CD4-positive, alpha-beta T cell treated with Interleukin-1 beta for 1 hour (primary cell): Measurements from ENCODE around the gene KMT5B.
A peak's percentile ranks its signal among the peaks of the same experiment; 100 is the strongest.

ENCODE experiments used
- DNase-seq, 2 donors: peaks; one replicate each; pipeline ENCODE4 v3.0.0-alpha.2; 2020 to 2022

KMT5B gene

DNA sequence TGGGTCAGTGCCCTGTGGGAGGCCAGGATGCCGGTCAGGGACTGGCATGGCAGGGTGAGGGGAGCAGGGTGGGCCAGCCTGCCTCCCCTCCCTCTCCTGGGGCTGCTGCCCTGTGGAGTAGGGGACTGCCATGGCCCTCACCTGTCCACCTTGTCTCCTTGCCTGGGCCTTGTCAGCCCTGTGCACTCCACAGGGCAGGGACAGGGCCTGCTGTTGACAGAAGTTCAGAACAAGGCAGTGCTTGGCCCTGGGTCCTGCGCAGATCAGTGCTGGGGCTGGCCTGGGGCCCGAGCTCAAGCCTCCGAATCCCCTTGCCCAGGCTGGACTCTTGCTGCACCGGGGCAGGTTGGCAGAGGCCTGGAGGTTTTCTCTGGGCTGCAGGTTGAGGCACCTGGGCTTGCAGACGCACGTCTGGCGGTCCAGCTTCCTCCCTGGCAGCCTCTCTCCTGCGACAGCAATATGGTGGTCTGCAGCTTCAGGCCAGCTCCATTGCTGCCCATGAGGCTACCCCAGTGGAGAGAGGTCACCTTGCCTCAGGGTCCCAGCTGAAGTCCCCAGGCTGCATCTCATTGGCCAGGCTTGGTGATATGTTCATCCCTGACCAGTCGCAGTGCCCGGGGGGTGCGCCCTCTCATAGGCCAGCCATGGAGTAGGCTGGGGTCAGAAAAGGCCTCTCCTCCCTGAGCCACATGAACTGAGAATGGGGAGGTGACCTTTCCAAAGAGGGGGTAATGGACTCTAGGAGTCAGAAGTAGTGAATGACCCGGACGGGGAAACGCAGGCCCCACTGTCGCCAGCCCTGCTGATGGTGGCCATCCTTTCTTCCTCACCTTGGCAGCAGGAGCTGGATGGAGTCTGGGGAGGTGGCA lies 70.4 kb downstream of the KMT5B start:
- DNase-seq: no peak

DNA sequence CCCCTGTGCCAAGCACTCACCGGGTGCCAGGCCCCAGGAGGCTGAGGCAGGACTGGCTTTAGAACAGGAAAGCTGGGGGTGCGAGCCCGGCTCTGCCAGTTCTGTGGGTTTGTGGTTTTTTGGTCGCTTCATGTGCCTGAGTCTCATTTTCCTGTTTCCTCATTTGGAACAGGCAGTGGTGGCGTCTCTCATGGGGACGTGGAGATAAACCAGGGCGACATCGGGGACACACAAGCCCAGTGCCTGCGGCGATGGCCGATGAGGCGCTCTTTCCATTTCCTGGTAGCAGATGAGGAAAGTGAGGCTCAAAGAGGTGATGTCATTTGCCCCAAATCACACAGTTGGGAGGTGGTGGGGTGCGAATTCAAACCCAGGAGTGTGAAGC lies 71.1 kb downstream of the KMT5B start:
- peak; percentile 18 to 36 for DNase-seq

DNA sequence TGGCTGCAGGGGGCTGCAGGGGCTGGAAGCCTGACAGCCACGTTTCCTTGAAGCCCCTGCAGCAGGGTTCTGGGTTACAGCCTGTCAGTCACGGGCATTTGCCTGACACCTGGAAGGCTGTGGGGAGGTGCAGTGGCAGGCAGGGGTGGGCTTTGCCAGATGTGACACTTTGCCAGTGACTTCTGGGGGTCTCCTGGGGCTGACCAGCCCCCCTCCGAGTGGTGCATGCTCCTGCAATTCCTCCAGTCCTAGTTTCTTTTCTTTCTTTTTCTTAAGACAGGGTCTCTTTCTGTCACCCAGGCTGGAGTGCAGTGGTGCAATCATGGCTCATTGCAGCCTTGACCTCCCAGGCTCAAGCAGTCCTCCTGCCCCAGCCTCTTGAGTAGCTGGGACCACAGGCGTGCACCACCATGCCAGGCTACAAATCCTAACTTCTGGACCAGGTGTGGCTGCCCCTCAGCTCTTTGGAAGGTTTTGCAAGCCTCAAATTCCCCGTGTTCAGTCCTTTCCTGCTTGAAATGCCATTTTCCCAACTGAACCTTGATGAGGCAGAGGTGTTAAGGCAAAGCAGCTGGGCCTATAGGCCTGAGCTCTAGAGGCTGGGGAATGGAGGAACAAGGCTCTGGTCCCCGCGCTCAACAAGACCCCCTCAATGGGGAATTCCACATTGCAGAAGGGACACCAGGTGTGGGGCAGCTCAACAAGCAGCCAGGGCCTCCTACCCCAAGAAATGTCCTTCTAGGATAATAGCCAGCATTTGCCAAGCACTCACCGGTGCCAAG lies 71.7 kb downstream of the KMT5B start:
- no peak for DNase-seq

DNA sequence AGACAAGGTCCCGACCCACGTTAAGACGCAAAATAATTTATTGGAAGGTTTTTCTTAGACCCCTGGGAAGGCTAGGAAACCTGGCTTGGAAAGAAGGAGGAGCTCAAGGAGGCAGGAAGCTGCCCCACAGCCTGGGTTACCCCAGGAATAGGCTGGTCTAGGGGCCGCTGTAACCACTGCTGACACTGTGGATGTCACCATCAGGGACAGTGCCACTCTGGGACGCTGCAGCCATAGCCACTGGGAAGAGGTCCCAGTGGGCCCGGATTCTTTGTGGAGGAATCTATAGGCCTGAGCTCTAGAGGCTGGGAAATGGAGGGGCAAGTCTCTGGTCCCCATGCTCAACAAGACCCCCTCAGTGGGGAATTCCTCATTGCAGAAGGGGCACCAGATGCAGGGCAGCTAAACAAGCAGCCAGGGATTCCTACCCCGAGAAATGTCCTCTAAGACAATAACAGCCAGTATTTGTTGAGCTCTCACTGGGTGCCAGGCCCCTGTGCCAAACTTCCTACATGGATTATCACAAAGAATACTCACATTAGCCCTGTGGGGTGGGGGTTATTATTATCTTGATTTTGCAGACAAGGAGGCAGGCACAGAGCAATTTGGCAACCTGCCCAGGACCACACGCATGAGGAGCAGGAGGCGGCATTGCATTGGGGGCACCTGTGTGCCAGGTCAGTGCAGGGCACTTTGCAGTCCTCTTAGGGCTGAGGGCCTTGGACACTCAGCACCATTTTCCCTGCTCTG lies 72.4 kb downstream of the KMT5B start:
- DNase-seq: no peak

DNA sequence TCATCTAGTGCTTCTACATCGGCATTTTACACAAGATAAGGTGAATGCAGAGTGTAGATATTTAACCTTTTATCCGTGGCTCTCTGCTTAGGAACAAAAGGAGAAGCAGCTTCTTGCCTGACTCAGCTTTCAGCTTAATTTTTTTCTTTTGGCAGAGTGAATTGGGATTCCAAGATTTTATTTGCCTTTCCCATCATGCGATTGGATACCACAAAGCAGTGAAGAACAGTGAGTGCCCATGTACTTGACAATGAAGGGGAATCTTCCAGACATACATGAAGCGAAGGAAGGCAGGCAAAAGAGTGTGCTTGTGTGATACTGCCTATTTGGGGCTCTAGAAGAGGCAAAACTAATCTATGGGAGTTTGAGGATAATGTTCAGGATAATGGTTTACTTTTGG lies 74.9 kb downstream of the KMT5B start:
- DNase-seq: no peak

DNA sequence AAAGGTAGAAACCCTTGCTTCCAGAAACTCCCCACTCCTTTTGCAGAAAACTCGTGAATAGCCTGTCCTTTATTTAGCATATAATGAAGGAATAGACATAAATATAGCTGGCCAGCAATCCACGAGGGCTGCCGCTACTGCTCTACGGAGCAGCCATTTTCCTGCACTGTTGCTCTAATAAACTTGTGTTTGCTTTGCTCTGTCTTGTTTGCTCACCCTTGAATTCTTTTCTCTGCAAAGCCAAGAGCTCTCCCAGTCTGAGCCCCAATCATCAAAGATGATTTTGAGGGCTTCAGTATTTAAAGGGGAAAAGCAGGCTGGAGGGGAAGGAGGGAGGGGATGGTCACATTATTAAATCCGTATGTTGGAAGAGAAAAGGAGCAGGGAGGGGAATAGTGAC lies 75.3 kb downstream of the KMT5B start:
- no peak for DNase-seq

DNA sequence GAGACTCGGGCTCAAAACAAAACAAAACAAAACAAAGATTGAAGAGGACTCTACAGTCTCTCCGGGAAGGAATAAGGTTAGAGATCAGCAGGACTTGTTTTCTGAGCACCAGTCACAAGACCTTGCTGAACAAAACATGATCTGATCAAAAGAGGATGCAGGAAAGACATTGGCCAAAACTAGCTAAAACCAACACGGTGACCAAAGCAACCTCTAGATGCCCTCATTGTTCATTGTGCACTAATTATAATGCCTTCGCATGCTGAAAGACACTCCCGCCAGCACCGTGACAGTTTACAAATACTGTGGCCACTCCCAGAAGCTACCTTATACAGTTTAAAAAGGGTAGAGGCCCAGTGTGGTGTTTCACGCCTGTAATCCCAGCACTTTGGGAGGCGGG lies 76.2 kb downstream of the KMT5B start:
- no peak for DNase-seq

DNA sequence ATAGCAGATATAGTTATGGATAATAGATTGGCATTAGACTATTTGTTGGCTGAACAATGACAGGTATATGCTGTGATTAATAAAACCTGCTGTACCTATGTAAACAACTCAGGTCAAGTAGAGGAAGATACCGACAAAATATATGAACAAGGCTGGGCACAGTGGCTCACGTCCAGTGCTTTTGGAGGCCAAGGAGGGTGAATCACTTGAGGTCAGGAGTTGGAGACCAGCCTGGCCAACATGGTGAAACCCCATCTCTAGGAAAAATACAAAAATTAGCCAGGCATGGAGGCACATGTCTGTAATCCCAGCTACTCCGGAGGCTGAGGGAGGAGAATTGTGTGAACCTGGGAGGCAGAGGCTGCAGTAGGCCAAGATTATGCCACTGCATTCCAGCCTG lies 77.9 kb downstream of the KMT5B start:
- no peak for DNase-seq

DNA sequence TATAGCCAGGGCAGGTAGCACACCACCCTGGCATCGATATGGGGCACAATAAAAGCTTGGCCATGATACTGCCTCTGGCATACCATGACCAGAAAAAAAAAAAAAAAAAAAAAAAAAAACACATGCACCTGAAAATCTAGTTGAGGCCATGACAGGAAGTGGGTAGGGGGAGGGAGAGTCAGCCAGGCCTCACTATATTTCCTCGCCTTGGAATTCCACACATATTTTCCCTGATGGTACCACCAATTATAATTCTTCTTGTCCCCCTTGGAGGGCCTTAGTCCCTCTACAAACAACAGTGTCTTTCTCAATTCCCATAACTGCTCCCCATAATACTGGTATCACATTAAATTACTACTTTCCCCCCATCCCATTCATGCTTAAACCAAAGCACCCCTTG lies 79.3 kb downstream of the KMT5B start:
- DNase-seq: no peak

DNA sequence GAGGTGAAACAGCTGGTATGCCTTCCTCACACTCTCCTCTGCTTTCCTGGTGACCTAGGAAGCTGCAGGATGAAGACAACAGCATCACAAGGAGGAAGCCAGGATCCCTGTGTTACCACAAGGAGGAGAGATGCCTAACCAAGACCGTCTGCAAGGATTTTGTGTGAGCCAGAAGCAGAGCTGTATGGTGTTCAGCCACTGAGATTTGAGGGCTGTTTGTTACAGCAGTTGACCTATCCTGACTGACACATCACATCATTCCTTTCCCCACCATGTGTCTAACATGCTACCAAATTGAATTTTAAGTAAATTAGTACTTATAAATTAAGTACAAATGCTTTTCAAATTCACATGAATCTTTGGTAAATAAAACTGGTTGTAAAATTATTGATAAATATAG lies 83.0 kb downstream of the KMT5B start:
- DNase-seq: no peak

DNA sequence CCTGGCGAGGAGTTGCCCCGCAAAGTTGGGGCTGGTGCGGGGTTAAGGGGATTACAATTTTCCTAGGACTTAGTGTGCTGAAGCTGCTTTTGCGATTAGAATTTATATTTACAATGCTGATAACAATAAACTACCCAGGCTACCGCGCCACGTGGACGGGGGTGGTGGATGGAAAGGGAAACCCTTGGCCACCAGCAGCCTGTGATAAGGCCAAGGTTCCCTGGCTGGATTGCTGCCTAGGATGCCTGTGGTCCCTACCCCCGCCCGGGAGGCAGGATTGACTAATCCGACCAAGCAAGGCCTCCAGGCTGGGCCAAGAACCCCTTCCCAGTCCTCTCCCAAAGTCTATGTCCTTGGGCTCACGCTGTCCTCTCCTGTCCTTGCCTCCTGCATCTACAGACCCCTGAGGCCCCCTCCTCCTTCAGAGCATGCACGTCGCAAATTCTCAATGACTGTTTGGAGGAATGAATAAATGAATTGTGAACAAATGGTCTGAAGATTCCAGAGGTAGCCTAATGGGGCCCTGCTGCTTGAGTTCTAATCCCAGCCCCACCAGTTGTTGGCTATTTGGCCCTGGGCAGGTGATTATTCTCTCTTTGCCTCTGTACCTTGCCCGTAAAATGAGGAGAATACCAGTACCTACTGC lies 84.3 kb downstream of the KMT5B start:
- DNase-seq: no peak

DNA sequence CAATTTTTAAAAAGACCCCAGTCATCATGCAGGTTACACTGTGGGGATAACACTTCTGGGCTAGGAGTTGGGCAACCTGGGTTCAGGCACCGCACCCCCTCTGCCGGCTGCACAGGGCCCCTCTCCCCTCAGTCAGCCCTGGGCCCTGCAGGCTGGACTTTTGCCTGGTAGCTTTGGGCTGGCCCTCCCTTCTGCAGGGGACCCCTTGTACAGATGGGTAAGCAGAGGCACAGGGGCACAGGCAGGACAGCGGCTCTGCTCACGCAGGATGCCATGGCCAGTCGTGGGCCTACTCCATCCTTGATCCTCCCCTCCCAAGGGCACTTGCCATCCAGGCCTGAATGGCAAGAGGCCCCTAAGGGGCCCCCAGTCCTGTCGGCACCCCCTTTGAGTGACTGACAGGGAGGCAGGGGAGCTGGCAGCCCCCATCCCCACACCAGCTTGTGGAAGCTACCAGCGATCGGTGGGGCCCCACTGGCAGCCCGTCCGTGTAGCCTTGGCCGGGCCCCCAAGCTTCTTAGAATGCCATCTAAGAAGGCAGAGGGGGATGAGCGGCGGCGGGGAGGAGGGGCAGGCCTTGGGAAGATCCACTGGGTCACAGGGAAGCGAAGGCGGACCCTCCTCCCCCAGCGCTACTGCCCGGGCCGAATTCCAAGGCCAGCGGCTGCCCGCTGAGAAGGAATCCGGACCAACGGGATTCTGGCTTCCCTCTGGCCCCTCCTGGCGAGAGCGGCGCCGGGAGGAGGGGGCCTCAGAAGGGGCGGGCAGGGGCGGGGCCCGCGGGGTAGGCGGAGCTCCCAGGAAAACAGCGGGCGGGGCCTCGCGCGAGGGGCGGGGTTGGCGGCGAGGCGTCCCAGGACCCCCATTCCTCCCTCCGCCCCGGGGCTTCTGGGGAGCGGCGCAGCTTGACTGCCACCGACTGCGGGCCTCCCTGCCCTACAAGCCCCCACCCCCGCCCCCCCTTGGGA lies 85.1 kb downstream of the KMT5B start:
- no peak for DNase-seq

DNA sequence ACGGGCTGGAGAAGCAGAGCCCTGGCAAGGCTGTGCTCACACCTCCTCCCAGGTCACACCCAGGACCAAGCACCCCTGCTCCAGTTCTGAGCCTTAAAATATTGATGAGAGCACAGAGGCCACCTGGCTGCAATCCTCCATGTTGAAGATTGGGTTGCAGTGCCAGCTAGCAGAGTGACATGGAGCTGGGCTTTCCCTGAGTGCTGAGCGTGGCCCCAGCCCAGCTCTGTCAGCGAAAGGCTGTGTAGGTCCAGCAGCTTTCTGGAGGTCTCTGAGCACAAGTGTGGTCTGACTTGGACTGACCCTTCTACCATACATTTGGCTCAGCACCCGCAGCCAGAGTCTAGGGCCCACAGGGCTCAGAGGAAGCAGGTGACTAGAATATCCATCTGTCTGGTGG lies 87.9 kb downstream of the KMT5B start:
- no peak for DNase-seq

DNA sequence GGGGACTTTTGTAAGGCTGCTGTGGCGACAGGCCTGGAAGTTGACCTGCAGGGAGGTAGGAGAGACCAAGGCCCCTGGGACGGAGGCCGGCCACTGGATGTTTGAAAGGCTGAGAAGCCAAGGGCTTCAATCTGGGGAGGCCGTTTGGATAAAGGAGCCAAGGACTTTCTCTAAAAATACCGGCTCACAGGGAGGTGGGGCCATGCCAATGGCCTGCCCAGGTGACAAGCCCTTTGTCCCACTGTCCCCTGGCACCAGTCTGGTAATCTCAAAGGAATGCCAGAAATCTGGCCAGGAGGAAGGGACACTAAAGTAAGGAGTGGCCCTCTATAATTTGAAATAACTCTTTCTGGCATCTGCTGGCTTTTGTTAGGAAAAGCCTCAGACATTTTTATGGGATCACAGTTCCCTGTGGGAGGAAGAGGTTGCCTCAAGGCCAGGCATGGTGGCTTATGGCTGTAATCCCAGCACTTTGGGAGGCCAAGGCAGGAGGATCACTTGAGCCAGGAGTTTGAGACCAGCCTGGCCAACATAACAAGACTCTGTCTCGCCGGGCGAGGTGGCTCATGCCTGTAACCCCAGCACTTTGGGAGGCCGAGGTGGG lies 90.1 kb downstream of the KMT5B start:
- no peak for DNase-seq

DNA sequence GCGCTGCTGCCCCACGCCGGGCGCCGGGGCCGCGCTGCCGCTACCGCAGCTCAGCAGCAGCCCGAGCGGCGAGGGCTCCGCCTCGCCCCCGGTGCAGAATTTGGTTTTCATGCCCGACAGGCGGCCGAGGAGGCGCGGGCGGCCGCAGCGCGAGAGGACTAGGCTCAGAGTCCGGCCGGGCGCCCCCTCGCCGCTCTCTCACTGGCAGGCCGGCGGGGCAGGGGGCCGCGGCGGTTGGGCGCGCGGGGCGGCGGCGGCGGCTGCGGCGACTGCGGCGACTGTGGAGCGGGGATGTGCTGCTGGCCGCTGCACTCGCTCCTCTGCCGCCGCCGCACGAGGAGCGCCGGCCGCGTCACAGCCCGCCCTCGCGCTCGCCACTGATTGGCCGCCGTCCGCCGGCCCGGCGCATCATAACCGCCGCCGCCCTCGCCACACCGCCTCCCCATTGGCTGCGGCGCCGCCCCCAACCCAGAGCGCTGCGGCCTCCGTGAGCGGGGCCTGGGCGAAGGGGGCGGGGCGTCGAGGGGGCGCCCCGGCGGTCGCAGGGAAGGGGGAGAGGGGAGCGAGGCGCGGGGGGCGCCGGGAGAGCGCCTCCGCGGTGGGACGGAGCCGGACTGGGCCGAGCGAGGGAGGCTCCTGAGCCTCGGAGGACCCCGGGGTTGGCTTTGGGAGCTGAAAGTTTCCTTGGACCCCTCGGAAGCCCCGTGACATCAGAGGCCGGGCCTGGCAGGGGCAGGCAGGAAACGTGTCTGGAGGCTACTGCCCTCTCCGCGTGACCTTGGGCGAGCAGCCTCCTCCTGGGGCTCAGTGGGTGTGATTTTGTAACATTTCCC lies 91.8 kb downstream of the KMT5B start, which contains the start of gene CHKA:
CHKA (minus strand) TSS at position 322 of the 833 bp plus-strand sequence; CDS start at position 111, 211 bp downstream.
- peak; percentile 86 to 92 for DNase-seq

DNA sequence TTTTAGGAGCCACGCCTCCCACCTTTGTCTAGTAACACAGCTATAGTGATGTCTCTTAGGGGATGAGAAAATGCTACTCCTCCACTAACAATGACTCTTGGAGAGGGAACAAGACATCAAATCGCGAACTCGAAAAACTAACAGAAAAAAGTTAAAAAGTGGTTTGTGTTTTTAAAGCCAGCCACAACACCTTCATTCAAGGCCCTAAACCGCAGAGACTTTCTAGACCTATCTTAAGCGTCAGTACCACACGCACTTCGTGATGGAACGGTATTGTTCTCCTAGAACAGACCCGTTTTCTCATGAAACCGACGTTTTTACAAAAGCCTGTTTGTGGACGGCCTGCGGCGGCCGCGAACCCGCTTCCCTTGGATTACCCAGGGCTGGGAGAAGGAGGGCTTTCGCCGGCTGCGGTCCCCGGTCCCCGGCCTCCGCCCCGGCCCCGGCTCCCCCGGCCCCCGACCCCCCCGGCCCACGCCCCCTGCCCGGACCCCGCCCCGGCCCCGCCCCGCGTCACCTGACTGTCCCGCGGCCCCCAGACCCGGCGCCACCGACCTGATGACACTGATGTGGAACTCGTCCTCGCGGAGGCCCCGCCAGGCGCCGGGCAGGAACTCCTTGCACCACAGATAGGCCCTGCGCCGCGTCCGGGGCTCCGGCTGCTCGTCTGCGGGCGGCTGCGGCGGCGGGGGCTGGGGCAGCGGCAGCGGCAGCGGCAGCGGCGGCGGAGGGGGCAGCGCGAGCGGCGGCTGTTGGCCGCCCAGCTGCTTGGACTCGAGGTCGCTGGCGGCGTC lies 92.6 kb downstream of the KMT5B start:
- DNase-seq: peak; percentile 33 to 52

DNA sequence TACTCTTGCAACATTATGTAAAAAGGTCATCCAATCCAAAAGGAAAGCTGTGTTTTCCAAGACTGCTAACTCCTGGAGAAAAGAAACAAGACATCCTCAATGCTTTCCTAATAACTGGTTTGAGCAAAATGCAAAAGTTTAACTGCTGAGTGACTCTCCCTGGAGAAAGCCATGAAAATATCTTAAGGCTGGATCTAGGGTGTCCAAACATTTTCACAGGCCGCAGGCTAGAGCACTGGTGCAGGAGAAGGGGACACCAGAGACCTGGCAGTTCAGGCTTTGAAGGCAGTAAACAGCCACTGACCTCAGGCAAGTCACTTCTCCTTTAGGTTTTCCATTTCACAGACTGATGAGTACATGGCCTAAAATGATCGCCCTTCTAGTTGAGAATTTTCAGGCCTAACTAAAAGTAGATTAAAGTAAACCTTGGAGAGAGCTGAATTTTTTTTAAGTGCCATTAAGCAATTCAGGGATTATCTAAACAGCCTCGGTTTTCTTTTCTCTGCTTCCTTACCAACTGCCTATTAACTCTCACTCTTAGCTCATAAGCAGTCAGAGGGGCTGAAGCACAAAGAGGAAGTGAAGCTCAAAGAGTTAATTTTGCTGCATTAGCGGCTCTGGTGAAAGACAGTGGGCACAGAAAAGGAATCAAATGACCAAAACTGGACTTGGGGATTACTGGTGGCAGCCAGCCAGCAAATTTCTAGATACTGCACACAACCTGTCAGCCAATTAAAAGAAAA lies 94.2 kb downstream of the KMT5B start:
- no peak for DNase-seq

DNA sequence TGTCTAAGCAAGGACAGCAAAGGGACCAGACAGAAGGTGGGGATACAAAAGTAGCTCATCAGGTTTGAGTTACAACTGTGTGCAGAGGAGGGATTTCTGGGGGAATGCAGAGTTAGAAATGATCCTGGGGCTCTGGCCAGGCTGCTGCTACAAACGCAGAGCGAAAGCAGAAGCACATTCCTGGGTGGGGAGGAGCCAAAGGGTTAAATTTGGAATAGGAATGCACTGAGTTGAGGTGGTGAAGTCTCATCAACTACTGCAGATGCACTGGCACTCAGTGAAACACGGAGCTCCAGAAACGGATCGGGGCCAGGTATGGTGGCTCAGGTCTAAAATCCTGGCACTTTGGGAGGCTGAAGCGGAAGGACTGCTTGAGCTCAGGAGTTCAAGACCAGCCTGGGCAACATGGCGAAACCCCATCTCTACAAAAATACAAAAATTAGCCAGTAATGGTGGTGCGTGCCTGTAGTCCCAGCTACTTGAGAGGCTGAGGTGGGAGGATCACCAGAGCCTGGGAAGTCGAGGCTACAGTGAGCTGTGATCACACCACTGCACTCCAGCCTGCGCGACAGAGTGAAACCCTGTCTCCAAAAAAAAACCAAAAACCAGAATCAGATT lies 95.1 kb downstream of the KMT5B start:
- DNase-seq: no peak
